IPS-20b (cell line): Measurements from ENCODE around the gene CDC34.

Source experiments
- H3K27ac ChIP-seq: one replicate; pipeline ENCODE4 v1.5.1; 2013; ENCODE audit warnings: low read length
- H3K27me3 ChIP-seq: 2 replicates; pipeline ENCODE4 v1.6.1; 2013; ENCODE audit warnings: mild to moderate bottlenecking, low read length, inconsistent platforms; ENCODE audit not compliant: insufficient read depth
- H3K36me3 ChIP-seq: 2 replicates; pipeline ENCODE4 v1.6.1; 2013; ENCODE audit warnings: low read depth, mild to moderate bottlenecking, inconsistent platforms, low read length, moderate library complexity; ENCODE audit not compliant: insufficient read depth
- H3K4me1 ChIP-seq: 2 replicates; pipeline ENCODE4 v1.6.1; 2013; ENCODE audit warnings: mild to moderate bottlenecking, control low read depth, inconsistent platforms, low read length, moderate library complexity; ENCODE audit not compliant: insufficient read depth
- H3K4me3 ChIP-seq: 2 replicates; pipeline ENCODE4 v1.5.1; 2013; ENCODE audit warnings: mild to moderate bottlenecking, low read length, inconsistent platforms
- H3K9ac ChIP-seq: 2 replicates; pipeline ENCODE4 v1.6.1; 2013; ENCODE audit warnings: low read depth, mild to moderate bottlenecking, inconsistent platforms, low read length, moderate library complexity
- H3K9me3 ChIP-seq: 2 replicates; pipeline ENCODE4 v1.6.1; 2013; ENCODE audit warnings: mild to moderate bottlenecking, low read depth, low read length, inconsistent platforms; ENCODE audit not compliant: insufficient read depth

Gene CDC34

DNA sequence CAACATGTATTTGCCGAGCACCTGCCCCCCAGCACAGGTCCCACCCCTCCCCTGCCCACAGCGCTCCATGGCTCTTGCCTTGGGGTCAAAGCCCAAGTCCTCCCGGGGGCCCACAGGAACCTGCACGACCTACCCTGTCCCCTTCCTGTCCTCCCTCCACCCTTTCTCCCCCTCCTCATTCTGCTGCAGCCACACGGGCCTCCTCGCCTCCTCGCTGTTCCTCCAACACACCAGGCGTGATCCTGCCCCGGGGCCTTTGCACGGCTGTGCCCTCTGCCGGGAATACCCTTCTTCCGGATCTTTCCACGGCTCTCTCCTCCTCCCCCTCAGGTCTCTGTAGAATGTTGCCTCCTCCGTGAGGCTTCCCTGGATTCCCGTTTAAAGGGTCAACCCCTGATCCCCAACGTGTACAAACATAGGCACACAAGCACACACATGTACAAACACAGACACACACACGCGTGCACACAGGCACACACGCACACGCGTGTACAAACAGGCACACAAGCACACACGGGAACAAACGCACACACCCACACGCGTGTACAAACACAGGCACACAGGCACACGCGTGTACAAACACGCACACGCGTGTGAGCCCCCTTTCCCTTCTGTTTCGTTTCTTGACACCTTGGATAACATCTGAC lies 32.5 kb upstream of the CDC34 start:
- Histone ChIP-seq H3K4me3 (no peak overlapping the region), H3K27ac (no peak overlapping the region), H3K9me3 (no peaks in the 10 kb centered on the region), H3K36me3 (no peaks in the 10 kb centered on the region), H3K4me1 (no peaks in the 10 kb centered on the region), H3K9ac (no peak overlapping the region), H3K27me3 (peaks cover 39% of the 10 kb centered on the region)

GRCh38 chr19:501646-502045 lies 29.9 kb upstream of the CDC34 start:
- H3K4me3 ChIP-seq, result no peak overlapping the region
- H3K4me1 ChIP-seq, result no peaks in the 10 kb centered on the region; the same call in 1 of the 2 replicates
- peaks cover 33% of the 10 kb centered on the region for H3K27me3 ChIP-seq
- no peak overlapping the region for H3K27ac ChIP-seq
- no peaks in the 10 kb centered on the region for H3K36me3 ChIP-seq
- H3K9ac ChIP-seq, result no peak overlapping the region
- H3K9me3 ChIP-seq, result no peaks in the 10 kb centered on the region

DNA sequence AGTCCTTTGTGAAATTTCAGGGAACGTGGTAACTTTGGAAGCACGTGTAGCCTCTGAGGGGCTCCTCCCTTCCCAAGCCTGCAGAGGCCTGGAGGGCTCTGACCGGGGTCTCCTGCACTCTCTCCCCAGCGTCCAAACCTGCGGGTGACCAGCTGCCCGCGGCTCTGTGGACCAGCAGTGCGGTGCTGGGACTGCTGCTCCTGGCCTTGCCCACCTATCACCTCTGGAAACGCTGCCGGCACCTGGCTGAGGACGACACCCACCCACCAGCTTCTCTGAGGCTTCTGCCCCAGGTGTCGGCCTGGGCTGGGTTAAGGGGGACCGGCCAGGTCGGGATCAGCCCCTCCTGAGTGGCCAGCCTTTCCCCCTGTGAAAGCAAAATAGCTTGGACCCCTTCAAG lies 26.9 kb upstream of the CDC34 start:
- Histone ChIP-seq H3K36me3 (peaks cover 6% of the 10 kb centered on the region; the same call in 1 of the 2 replicates), H3K4me1 (no peaks in the 10 kb centered on the region; the same call in 1 of the 2 replicates), H3K27me3 (peaks cover 9% of the 10 kb centered on the region), H3K27ac (no peak overlapping the region), H3K4me3 (no peak overlapping the region), H3K9me3 (no peaks in the 10 kb centered on the region), H3K9ac (no peak overlapping the region)

DNA sequence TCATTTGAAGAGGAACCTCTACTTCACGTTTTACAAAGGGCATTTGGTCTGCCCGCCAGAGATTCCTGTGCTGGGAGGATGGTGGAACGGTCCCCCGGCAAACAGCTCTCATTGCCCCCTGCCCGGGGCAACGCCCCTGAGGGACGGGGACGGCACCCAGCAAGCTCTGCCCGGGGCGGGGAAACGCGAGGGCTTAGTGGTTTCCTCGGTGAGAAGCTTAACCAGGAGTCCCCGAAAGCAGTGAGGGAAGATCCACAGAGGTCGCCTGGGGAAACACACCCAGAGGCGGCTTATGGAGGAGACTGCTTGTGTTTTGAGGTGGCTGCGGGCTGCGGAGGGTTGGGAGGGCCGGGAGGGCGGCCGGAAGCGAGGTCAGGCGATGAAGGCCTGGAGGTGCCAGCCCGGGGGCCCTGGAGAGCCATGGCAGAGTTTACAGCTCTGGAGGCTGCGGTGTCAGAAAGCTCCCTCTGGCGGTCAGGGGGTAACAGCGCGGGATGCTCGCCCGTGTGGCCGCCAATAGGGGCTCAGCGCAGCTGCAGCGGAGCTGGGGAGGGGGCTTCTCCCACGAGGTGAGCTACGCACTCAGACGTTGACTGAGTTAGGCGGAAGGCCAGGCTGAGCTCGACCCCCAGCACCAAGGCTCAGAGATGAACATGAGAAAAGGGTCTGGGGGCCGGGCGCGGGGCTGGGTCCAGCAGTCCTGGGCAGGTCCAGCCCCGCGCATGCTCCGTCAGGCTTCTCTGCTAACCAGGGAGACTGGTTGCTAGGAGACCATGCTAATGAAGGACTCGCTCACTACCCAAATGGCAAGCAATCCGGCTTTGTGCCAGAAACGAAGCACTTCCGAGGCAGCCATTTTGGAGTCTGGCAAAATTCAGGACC lies 24.9 kb upstream of the CDC34 start:
- H3K9me3 ChIP-seq, result no peaks in the 10 kb centered on the region
- H3K27ac ChIP-seq, result peak overlapping the region; percentile 89
- H3K36me3 ChIP-seq, result peaks cover 7% of the 10 kb centered on the region; the same call in 1 of the 2 replicates
- peaks cover 9% of the 10 kb centered on the region; the same call in 1 of the 2 replicates for H3K27me3 ChIP-seq
- H3K4me3 ChIP-seq, result peak overlapping the region; percentile 80
- peaks cover 3% of the 10 kb centered on the region; the same call in 1 of the 2 replicates for H3K4me1 ChIP-seq
- peak overlapping the region; percentile 64 for H3K9ac ChIP-seq

DNA sequence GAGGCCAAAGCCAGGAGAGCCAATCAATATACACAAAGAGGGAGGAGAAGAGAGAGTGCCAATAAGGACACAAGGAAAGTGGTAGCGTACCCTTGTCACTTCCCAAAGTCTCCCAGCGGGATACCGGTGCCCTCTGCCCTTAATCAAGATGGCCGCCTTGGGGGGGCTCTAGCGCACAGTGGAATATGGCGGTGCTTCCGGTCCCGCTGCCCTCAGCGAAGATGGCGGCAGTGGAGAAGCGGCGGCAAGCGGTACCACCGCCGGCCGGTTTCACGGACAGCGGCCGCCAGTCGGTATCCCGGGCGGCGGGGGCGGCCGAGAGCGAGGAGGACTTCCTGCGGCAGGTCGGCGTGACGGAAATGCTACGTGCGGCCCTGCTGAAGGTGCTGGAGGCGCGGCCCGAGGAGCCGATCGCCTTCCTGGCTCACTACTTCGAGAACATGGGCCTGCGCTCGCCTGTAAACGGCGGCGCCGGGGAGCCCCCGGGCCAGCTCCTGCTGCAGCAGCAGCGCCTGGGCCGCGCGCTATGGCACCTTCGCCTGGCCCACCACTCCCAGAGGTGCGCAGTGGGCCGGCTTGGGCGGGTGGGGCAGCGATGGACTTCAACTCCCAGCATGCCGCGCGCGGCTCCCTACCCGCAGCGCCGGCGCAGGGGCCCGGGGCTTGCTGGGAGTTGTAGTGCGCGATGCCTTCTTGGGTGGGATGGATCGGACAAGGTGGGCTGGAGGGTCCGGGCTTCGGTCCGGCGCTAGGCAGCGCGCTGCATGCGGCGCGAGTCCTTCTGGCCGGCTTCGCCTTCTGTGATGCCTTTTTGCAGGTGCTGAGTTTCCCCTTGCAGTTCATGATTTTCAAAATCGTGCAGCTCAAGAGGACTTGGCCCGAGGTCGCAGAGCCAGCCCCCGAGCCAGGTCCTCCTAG lies 24.0 kb upstream of the CDC34 start, which contains the start of gene TPGS1:
TPGS1 (plus strand) TSS at position 212 of the 918 bp plus-strand sequence; CDS start at position 222, 10 bp downstream.
- peak within 1 kb of the TSS; percentile 80 for H3K4me3 ChIP-seq
- H3K27ac ChIP-seq, result peak within 1 kb of the TSS; percentile 89
- peaks cover 7% of the 10 kb centered on the region; the same call in 1 of the 2 replicates for H3K36me3 ChIP-seq
- H3K27me3 ChIP-seq, result peaks cover 18% of the 10 kb centered on the region
- H3K4me1 ChIP-seq, result peaks cover 3% of the 10 kb centered on the region; the same call in 1 of the 2 replicates
- no peaks in the 10 kb centered on the region for H3K9me3 ChIP-seq
- peak within 1 kb of the TSS; percentile 64 for H3K9ac ChIP-seq

GRCh38 chr19:508204-509150 lies 23.1 kb upstream of the CDC34 start:
- Histone ChIP-seq H3K9me3 (no peaks in the 10 kb centered on the region), H3K36me3 (peaks cover 7% of the 10 kb centered on the region; the same call in 1 of the 2 replicates), H3K4me1 (peaks cover 3% of the 10 kb centered on the region; the same call in 1 of the 2 replicates), H3K27me3 (peaks cover 27% of the 10 kb centered on the region), H3K9ac (peak overlapping the region; percentile 64; the same call in 1 of the 2 replicates), H3K4me3 (peak overlapping the region; percentile 80), H3K27ac (no peak overlapping the region)

DNA sequence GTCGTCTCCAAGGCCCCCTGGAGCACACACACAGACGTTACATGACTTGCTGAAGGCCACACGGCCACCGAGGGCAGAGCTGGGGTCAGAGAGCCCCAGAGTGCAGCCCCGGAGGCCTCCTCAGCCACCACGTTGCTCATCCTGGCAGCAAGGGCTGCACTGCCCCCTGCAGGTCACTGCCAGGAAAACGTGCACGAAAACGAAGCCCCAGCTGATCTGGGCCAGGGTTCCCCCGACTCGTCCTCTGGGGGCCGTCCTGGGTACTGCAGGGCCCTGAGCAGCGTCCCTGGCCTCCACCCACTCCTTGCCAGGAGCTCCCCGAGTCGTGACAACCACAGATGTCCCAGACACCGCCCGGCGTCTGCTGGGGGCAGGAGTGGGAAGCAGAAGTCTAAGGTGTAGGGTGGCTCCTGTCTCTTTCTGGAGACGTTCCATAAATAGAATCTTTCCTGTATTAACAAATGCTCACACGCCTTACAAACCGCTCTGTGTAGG lies 20.9 kb upstream of the CDC34 start:
- Histone ChIP-seq H3K4me1 (peaks cover 3% of the 10 kb centered on the region; the same call in 1 of the 2 replicates), H3K9ac (no peak overlapping the region), H3K9me3 (no peaks in the 10 kb centered on the region), H3K36me3 (peaks cover 15% of the 10 kb centered on the region; the same call in 1 of the 2 replicates), H3K27ac (no peak overlapping the region), H3K27me3 (peaks cover 38% of the 10 kb centered on the region), H3K4me3 (peak overlapping the region; percentile 55; the same call in 1 of the 2 replicates)

DNA sequence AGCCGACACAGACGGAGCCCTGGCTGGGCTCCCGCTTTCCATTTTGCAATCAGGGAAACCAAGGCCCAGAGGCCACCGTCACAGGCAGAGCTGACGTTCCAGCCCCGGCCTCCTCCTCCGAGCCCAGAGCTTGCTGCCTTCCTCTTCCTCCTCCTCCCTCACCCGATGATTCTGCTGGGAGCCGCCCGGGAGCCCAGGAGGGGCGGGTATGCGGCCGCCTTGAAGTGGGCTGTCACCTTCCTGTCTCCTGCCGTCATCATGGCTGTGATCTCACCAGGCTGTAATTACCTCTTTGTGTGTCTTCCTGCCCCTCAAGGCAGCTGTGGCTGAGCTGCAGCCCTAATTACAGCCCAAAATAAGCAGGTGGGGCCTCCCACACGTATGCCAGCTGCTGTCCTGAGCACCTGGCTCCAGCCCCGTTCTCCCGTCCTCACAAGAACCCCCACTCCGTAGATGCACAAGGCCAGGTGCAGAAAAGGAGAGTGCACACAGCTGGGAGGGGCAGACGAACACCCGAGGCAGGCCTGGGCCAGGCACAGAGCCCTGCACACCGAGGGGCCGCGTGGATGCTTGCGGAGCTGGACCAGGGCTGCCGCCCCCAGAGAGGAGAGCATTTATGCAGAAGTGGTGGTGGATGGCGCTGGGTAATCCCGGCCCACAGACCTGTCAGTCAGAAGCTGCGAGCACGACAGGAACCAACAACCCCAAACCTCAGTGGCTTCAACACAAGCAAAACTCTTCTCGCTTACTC lies 20.3 kb upstream of the CDC34 start:
- peaks cover 38% of the 10 kb centered on the region for H3K27me3 ChIP-seq
- peaks cover 15% of the 10 kb centered on the region; the same call in 1 of the 2 replicates for H3K36me3 ChIP-seq
- H3K4me1 ChIP-seq, result peaks cover 3% of the 10 kb centered on the region; the same call in 1 of the 2 replicates
- H3K9ac ChIP-seq, result no peak overlapping the region
- H3K9me3 ChIP-seq, result no peaks in the 10 kb centered on the region
- H3K27ac ChIP-seq, result no peak overlapping the region
- H3K4me3 ChIP-seq, result peak overlapping the region; percentile 55

GRCh38 chr19:512547-513365 lies 18.8 kb upstream of the CDC34 start:
- H3K9ac ChIP-seq, result no peak overlapping the region
- H3K4me1 ChIP-seq, result peaks cover 3% of the 10 kb centered on the region; the same call in 1 of the 2 replicates
- no peaks in the 10 kb centered on the region for H3K9me3 ChIP-seq
- peaks cover 38% of the 10 kb centered on the region for H3K27me3 ChIP-seq
- H3K27ac ChIP-seq, result no peak overlapping the region
- peak overlapping the region; percentile 33; the same call in 1 of the 2 replicates for H3K4me3 ChIP-seq
- H3K36me3 ChIP-seq, result peaks cover 15% of the 10 kb centered on the region; the same call in 1 of the 2 replicates
